IMR-90 (cell line): ENCODE data around the gene MICU1. TPM values are rescaled to one million over a fixed set of nuclear protein-coding genes. Genes with fewer than 3 reads are reported as not detected.
A peak's percentile ranks its signal among the peaks of the same experiment; 100 is the strongest.

ENCODE experiments used
- ATAC-seq: fragments of 200-7000 bp; cut with Tn5 transposase; 2 replicates; pipeline ENCODE4 v1.9.1; 2020; ENCODE audit warnings: low read depth, mild to moderate bottlenecking, moderate library complexity
- BruUV-seq: library from RNA; stranded (reverse); fragments of 400-500 nt; replicated peaks from 2 replicates; lab custom pipeline; 2021; lab: Mats Ljungman, UMichigan
- CTCF ChIA-PET: fragments of 300-600 bp; formaldehyde crosslinking; extraction: SDS; loops from one replicate; lab custom pipeline; 2021; ENCODE audit warnings: antibody characterized with exemption; lab: Yijun Ruan, JAX
- POLR2A ChIA-PET: fragments of 300-600 bp; sonication (Branson Sonifier 250); formaldehyde crosslinking; loops from one replicate; lab custom pipeline; 2022; ENCODE audit warnings: antibody characterized with exemption; ENCODE audit not compliant: unreplicated experiment; lab: Charles Lee
- DNase-seq: peaks from one replicate; pipeline ENCODE4 v3.0.0; 2013
- H2AFZ ChIP-seq: replicated peaks from 2 replicates; pipeline ENCODE3; 2013; ENCODE audit warnings: low read length, mild to moderate bottlenecking; ENCODE audit not compliant: poor library complexity
- H2AK5ac ChIP-seq: 2 replicates; pipeline ENCODE4 v1.6.1; 2013; ENCODE audit warnings: low read depth, low read length, inconsistent platforms
- H2AK9ac ChIP-seq: replicated peaks from 2 replicates; pipeline ENCODE3; 2013; ENCODE audit warnings: mild to moderate bottlenecking, low read depth, low read length, moderate library complexity; ENCODE audit not compliant: poor library complexity
- H2BK120ac ChIP-seq: 2 replicates; pipeline ENCODE4 v1.6.1; 2013; ENCODE audit warnings: low read depth, low read length, inconsistent platforms
- H2BK15ac ChIP-seq: 3 replicates; pipeline ENCODE4 v1.6.1; 2013; ENCODE audit warnings: low read depth, low read length, inconsistent platforms
- H2BK20ac ChIP-seq: 2 replicates; pipeline ENCODE4 v1.6.1; 2013; ENCODE audit warnings: low read depth, mild to moderate bottlenecking, inconsistent platforms, low read length, moderate library complexity
- H2BK5ac ChIP-seq: 2 replicates; pipeline ENCODE4 v1.6.1; 2013; ENCODE audit warnings: mild to moderate bottlenecking, low read depth, low read length, inconsistent platforms; ENCODE audit not compliant: poor library complexity, severe bottlenecking
- H3K14ac ChIP-seq: replicated peaks from 2 replicates; pipeline ENCODE4 v1.6.1; 2013; ENCODE audit warnings: low read depth, low read length, inconsistent platforms
- H3K18ac ChIP-seq: 2 replicates; pipeline ENCODE4 v1.6.1; 2013; ENCODE audit warnings: low read depth, low read length, control low read depth
- H3K23ac ChIP-seq: 2 replicates; pipeline ENCODE4 v1.6.1; 2013; ENCODE audit warnings: low read depth, low read length, inconsistent platforms
- H3K27ac ChIP-seq: 2 replicates; pipeline ENCODE4 v1.5.1; 2013; ENCODE audit warnings: mild to moderate bottlenecking, control low read depth, low read length; ENCODE audit not compliant: insufficient read depth
- H3K27me3 ChIP-seq: 2 replicates; pipeline ENCODE4 v1.6.1; 2013; ENCODE audit warnings: low read length; ENCODE audit not compliant: control insufficient read depth, insufficient read depth
- H3K36me3 ChIP-seq: 2 replicates; pipeline ENCODE4 v1.6.1; 2013; ENCODE audit warnings: low read length, mixed read lengths; ENCODE audit not compliant: control insufficient read depth, insufficient read depth
- H3K4ac ChIP-seq: 2 replicates; pipeline ENCODE4 v1.6.1; 2013; ENCODE audit warnings: low read depth, low read length, inconsistent platforms
- H3K4me1 ChIP-seq: 2 replicates; pipeline ENCODE4 v1.6.1; 2013; ENCODE audit warnings: low read length, mixed read lengths; ENCODE audit not compliant: control insufficient read depth, insufficient read depth
- H3K4me2 ChIP-seq: 2 replicates; pipeline ENCODE4 v1.6.1; 2013; ENCODE audit warnings: low read depth, mild to moderate bottlenecking, control low read depth, low read length, moderate library complexity
- H3K4me3 ChIP-seq: 2 replicates; pipeline ENCODE4 v1.5.1; 2013; ENCODE audit warnings: low read depth, mild to moderate bottlenecking, control low read depth, low read length, moderate library complexity; ENCODE audit not compliant: insufficient read depth
- H3K56ac ChIP-seq: 2 replicates; pipeline ENCODE4 v1.6.1; 2013; ENCODE audit warnings: low read length, inconsistent platforms; ENCODE audit not compliant: insufficient read depth; ENCODE audit errors: extremely low read depth
- H3K79me1 ChIP-seq, 2 experiments: 2 replicates each; pipeline ENCODE4 v1.6.1; 2013; ENCODE audit warnings: low read length in 2 of 2, inconsistent platforms in 1 of 2, low read depth in 1 of 2
- H3K9ac ChIP-seq: 2 replicates; pipeline ENCODE4 v1.6.1; 2013; ENCODE audit warnings: low read depth, low read length, control low read depth
- H3K9me1 ChIP-seq: 2 replicates; pipeline ENCODE4 v1.6.1; 2013; ENCODE audit warnings: low read length, inconsistent platforms; ENCODE audit not compliant: insufficient read depth
- H3K9me3 ChIP-seq: 2 replicates; pipeline ENCODE4 v1.6.1; 2013; ENCODE audit warnings: low read length; ENCODE audit not compliant: control insufficient read depth, insufficient read depth
- H4K20me1 ChIP-seq: 2 replicates; pipeline ENCODE4 v1.6.1; 2013; ENCODE audit warnings: low read length, inconsistent platforms; ENCODE audit not compliant: insufficient read depth
- H4K5ac ChIP-seq: 2 replicates; pipeline ENCODE4 v1.6.1; 2013; ENCODE audit warnings: mild to moderate bottlenecking, low read depth, low read length, control low read depth
- H4K8ac ChIP-seq, 2 experiments: 2 replicates each; pipeline ENCODE4 v1.6.1; 2013; ENCODE audit warnings: low read depth in 2 of 2, low read length in 2 of 2, control low read depth in 1 of 2, inconsistent platforms in 1 of 2
- H4K91ac ChIP-seq: 2 replicates; pipeline ENCODE4 v1.6.1; 2013; ENCODE audit warnings: low read depth, low read length, inconsistent platforms; ENCODE audit not compliant: insufficient read depth
- CEBPB ChIP-seq: IDR thresholded peaks from 2 replicates; pipeline ENCODE4 v1.6.1; 2012; ENCODE audit warnings: low read depth, low read length, improper control_type of control experiment
- CHD1 ChIP-seq: IDR thresholded peaks from 2 replicates; pipeline ENCODE4 v1.6.1; 2012; ENCODE audit warnings: low read depth, low read length, improper control_type of control experiment
- FOS ChIP-seq: fragments of 150-350 bp; IDR thresholded peaks from 2 replicates; pipeline ENCODE4 v1.6.1; 2016; ENCODE audit warnings: low read depth, low read length
- MXI1 ChIP-seq: IDR thresholded peaks from 2 replicates; pipeline ENCODE4 v1.6.1; 2012; ENCODE audit warnings: low read depth, mild to moderate bottlenecking, low read length, moderate library complexity, borderline replicate concordance
- POLR2A ChIP-seq: IDR thresholded peaks from 2 replicates; pipeline ENCODE4 v1.6.1; 2012; ENCODE audit warnings: mild to moderate bottlenecking, low read depth, low read length
- RAD21 ChIP-seq: IDR thresholded peaks from 2 replicates; pipeline ENCODE4 v1.6.1; 2012; ENCODE audit warnings: low read length, improper control_type of control experiment
- WGBS, 2 experiments: methylation state at CpG; one replicate each; pipeline versions ENCODE4 v1.1.5 to v1.1.7; 2013; ENCODE audit warnings: missing lambda C conversion rate in 2 of 2; ENCODE audit not compliant: insufficient read length in 1 of 2; ENCODE audit errors: extremely low coverage in 2 of 2; 5-methylcytosine and 5-hydroxymethylcytosine counted together
- dilution Hi-C: fragments of 300-500 bp; cut with HindIII; formaldehyde crosslinking; loops from one replicate; pipeline ENCODE4 v1.14.3; 2018; ENCODE audit warnings: low sequenced_read_pairs; ENCODE audit not compliant: unreplicated experiment
- in situ Hi-C: fragments of 300-500 bp; cut with MboI; formaldehyde crosslinking; loops from 3 replicates; pipeline ENCODE4 v1.14.3; 2019; ENCODE audit warnings: low sequenced_read_pairs, inconsistent platforms, mixed read lengths
- intact Hi-C: fragments of 100-400 bp; cut with micrococcal nuclease; formaldehyde crosslinking; loops from 2 replicates; pipeline ENCODE4 v1.10.0; 2022
- polyA plus RNA-seq, 3 experiments: library from polyadenylated mRNA; depleted of rRNA; stranded (reverse); fragments of >200 nt; gene quantifications; 2 replicates each; pipeline ENCODE4 v1.2.3, GENCODE V29; 2012; ENCODE audit warnings: low replicate concordance in 1 of 3
- total RNA-seq: library from RNA; depleted of rRNA; stranded (reverse); fragments of >200 nt; gene quantifications from 2 replicates; pipeline ENCODE4 v1.2.3, GENCODE V29; 2012
- TF ChIP-seq, protein P1 (sequence below): conservative IDR thresholded peaks from 2 replicates; pipeline ENCODE4 v1.5.1; 2012; ENCODE audit warnings: mild to moderate bottlenecking, low read depth, low read length, improper control_type of control experiment
- TF ChIP-seq, protein P2 (sequence below): fragments of 150-350 bp; IDR thresholded peaks from 2 replicates; pipeline ENCODE4 v1.6.1; 2017; ENCODE audit warnings: mild to moderate bottlenecking, antibody characterized with exemption, low read length, low read depth

Gene MICU1
- total and polyA plus RNA-seq, 2 of the 4 experiments (the other 2 are of a cell fraction): 43.6 to 44.7 TPM

GRCh38 chr10:72567889-72568640, 57.8 kb downstream of the MICU1 start:
- ChIA-PET POLR2A (no interaction called here), CTCF (interaction anchor here (0.6 kb wide), 1 partner anchor 72 kb away, joined by 4 read pairs; no protein-coding TSS in a partner anchor)
- Histone ChIP-seq H3K23ac (no peak overlapping the region), H3K18ac (no peak overlapping the region), H4K20me1 (no peaks in the 10 kb centered on the region; the same call in 1 of the 2 replicates), H2BK15ac (no peak overlapping the region), H4K8ac (peak overlapping the region in 1 of 2 experiments; percentile 29; a peak in 1 of 4 replicates), H4K91ac (no peak overlapping the region), H3K79me1 (peaks cover 14 to 38% of the 10 kb centered on the region in 2 experiments), H2AK9ac (no peak overlapping the region), H2AFZ (no peak overlapping the region), H2BK120ac (no peak overlapping the region), H3K4me3 (no peak overlapping the region), H3K27me3 (no peaks in the 10 kb centered on the region), H4K5ac (no peak overlapping the region), H3K27ac (no peak overlapping the region), H3K4me1 (peaks cover 6% of the 10 kb centered on the region; the same call in 1 of the 2 replicates), H2AK5ac (no peak overlapping the region), H3K4me2 (no peak overlapping the region), H2BK20ac (no peak overlapping the region), H3K9ac (no peak overlapping the region), H3K9me1 (peaks cover 8% of the 10 kb centered on the region), H2BK5ac (no peak overlapping the region), H3K36me3 (peaks cover 2% of the 10 kb centered on the region; the same call in 1 of the 2 replicates), H3K9me3 (no peaks in the 10 kb centered on the region), H3K4ac (no peak overlapping the region), H3K56ac (no peak overlapping the region), H3K14ac (no peak overlapping the region; the same call in 1 of the 2 replicates)
- dilution Hi-C loops: no loop called here
- TF ChIP-seq, protein P1, sequence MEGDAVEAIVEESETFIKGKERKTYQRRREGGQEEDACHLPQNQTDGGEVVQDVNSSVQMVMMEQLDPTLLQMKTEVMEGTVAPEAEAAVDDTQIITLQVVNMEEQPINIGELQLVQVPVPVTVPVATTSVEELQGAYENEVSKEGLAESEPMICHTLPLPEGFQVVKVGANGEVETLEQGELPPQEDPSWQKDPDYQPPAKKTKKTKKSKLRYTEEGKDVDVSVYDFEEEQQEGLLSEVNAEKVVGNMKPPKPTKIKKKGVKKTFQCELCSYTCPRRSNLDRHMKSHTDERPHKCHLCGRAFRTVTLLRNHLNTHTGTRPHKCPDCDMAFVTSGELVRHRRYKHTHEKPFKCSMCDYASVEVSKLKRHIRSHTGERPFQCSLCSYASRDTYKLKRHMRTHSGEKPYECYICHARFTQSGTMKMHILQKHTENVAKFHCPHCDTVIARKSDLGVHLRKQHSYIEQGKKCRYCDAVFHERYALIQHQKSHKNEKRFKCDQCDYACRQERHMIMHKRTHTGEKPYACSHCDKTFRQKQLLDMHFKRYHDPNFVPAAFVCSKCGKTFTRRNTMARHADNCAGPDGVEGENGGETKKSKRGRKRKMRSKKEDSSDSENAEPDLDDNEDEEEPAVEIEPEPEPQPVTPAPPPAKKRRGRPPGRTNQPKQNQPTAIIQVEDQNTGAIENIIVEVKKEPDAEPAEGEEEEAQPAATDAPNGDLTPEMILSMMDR: peak; percentile 28
- TF ChIP-seq CEBPB (no peak), RAD21 (0 out of 2 replicates have a peak, but pooled peaks have one; percentile 7), FOS (no peak), CHD1 (no peak), POLR2A (no peak), MXI1 (no peak)
- TF ChIP-seq, protein P2, sequence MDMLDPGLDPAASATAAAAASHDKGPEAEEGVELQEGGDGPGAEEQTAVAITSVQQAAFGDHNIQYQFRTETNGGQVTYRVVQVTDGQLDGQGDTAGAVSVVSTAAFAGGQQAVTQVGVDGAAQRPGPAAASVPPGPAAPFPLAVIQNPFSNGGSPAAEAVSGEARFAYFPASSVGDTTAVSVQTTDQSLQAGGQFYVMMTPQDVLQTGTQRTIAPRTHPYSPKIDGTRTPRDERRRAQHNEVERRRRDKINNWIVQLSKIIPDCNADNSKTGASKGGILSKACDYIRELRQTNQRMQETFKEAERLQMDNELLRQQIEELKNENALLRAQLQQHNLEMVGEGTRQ: no peak
- no TSS peak for BruUV-seq
- ATAC-seq (no peak), DNase-seq (no peak)
- in situ Hi-C loops: no loop called here
- intact Hi-C loops: no loop called here
- 60% methylated on average over 1 of the region's 4 CpGs; no CpG with 5 or more reads in 1 of the 2 experiments for WGBS, 2 experiments
